ENCODE results near the gene ALDH1L1. TPM values are rescaled to one million over a fixed set of nuclear protein-coding genes. Genes with fewer than 3 reads are reported as not detected.

ALDH1L1 gene
- total and polyA plus RNA-seq, 9 of the 15 experiments (the other 6 are each of a cell fraction or from before 2014, with no cell fraction given): 0.06 to 1.9 (median 0.57) TPM; not detected in 1

- TF ChIP-seq ZNF609 (CRISPR knock-in tag; IDR thresholded peaks at IDR 0.05; ENCODE audit: borderline replicate concordance): no peak
- TF ChIP-seq STAG1 (CRISPR knock-in tag; IDR thresholded peaks at IDR 0.05; ENCODE audit: borderline replicate concordance): no peak
- TF ChIP-seq HDAC6 (IDR thresholded peaks at IDR 0.05; ENCODE audit: low read depth, low read length): no peak
- no peak for TF ChIP-seq MECOM (CRISPR knock-in tag; IDR thresholded peaks at IDR 0.05)
These were observed 20.9 kb downstream of the ALDH1L1 start (continued) for GRCh38 chr3:126159476-126159875.

- H3K27ac ChIP-seq (ENCODE audit: extremely low read depth, low read depth, low read length): no peak overlapping the region
- ATAC-seq (no peak), FAIRE-seq (no peak), DNase-seq (ENCODE audit: extremely low read depth in 1 of 4, low spot score in 3 of 4) (no peak)
- H3K4me3 ChIP-seq: no peak overlapping the region
- H3K9ac ChIP-seq (ENCODE audit: insufficient read depth in 1 of 2, low read depth in 2 of 2, low read length in 2 of 2): no peak overlapping the region
- intact Hi-C loops (cut with micrococcal nuclease) (no loop called here), in situ Hi-C loops (cut with MboI) (loop anchor here (10.0 kb wide), 1 partner anchor 1024 kb away; no protein-coding TSS in a partner anchor)
- no peak overlapping the region for H2AFZ ChIP-seq (ENCODE audit: low read depth, low read length)
- ChIA-PET POLR2A (no interaction called here), CTCF (ENCODE audit: low intra/inter-chr PET ratio) (no interaction called here)
- no peak for TF ChIP-seq CBX1 (IDR thresholded peaks at IDR 0.05; ENCODE audit: low read depth)
- TF ChIP-seq ZFPM2 (CRISPR knock-in tag; IDR thresholded peaks at IDR 0.05): no peak
- no peak for TF ChIP-seq TFE3 (CRISPR knock-in tag; IDR thresholded peaks at IDR 0.05)
- TF ChIP-seq HMGXB4 (CRISPR knock-in tag; IDR thresholded peaks at IDR 0.05): no peak
- no peak for TF ChIP-seq NFATC3 (IDR thresholded peaks at IDR 0.05)
- TF ChIP-seq CBFA2T3 (IDR thresholded peaks at IDR 0.05): no peak
- no peak for TF ChIP-seq RFX5 (IDR thresholded peaks at IDR 0.05; ENCODE audit: low read depth, low read length)
- TF ChIP-seq KAT2B (IDR thresholded peaks at IDR 0.05; ENCODE audit: low read depth, low read length): no peak
- TF ChIP-seq C11orf30 (IDR thresholded peaks at IDR 0.05; ENCODE audit: low read depth): peak; percentile 8; the same call in 1 of the 2 replicates
- H3K9me3 ChIP-seq (replicated peaks; ENCODE audit: control insufficient read depth, insufficient read depth, low read depth, low read length): no peaks in the 10 kb centered on the region
- no peak overlapping the region for H3K4me2 ChIP-seq (ENCODE audit: insufficient read depth, low read length)
- H3K4me1 ChIP-seq (replicated peaks in 1 of 2; ENCODE audit: control insufficient read depth in 2 of 2, insufficient read depth in 2 of 2, low read length in 2 of 2): peaks cover 0 to 5% of the 10 kb centered on the region in 2 experiments; a peak in 2 of 5 replicates
- no peaks in the 10 kb centered on the region for H3K79me2 ChIP-seq (ENCODE audit: control insufficient read depth, insufficient read depth, low read length)
- no peaks in the 10 kb centered on the region for H4K20me1 ChIP-seq (replicated peaks; ENCODE audit: control insufficient read depth, insufficient read depth, low read length)
- WGBS (ENCODE audit: insufficient coverage, low coverage, missing lambda C conversion rate): 10% methylated on average over 7 of the region's 7 CpGs
- no peaks in the 10 kb centered on the region for H3K36me3 ChIP-seq (ENCODE audit: control insufficient read depth, insufficient read depth, low read length)
- H3K9me1 ChIP-seq (ENCODE audit: control insufficient read depth, insufficient read depth, low read length): no peaks in the 10 kb centered on the region
- H3K27me3 ChIP-seq (ENCODE audit: control insufficient read depth in 2 of 2, insufficient read depth in 2 of 2, low read length in 2 of 2): no peaks in the 10 kb centered on the region; a peak in 2 of 5 replicates
- BruUV-seq (replicated peaks): no TSS peak
These were observed 21.4 kb downstream of the ALDH1L1 start for GRCh38 chr3:126158912-126159454.
